Skeletal muscle satellite cell (primary cell): Measurements from ENCODE around the gene RIN3.

Experiments
- H3K27me3 ChIP-seq: 2 replicates; pipeline ENCODE4 v1.7.0; 2013; ENCODE audit warnings: low read length; ENCODE audit not compliant: control insufficient read depth, insufficient read depth
- H3K36me3 ChIP-seq: 2 replicates; pipeline ENCODE4 v1.7.0; 2013; ENCODE audit warnings: mild to moderate bottlenecking, control low read depth, low read length; ENCODE audit not compliant: insufficient read depth
- H3K4me1 ChIP-seq: 2 replicates; pipeline ENCODE4 v1.7.0; 2013; ENCODE audit warnings: low read length; ENCODE audit not compliant: control insufficient read depth, insufficient read depth
- H3K4me2 ChIP-seq: 2 replicates; pipeline ENCODE4 v1.7.0; 2013; ENCODE audit warnings: mild to moderate bottlenecking, low read length
- H3K4me3 ChIP-seq: 2 replicates; pipeline ENCODE4 v1.7.0; 2013; ENCODE audit warnings: low read length
- H3K9ac ChIP-seq: 2 replicates; pipeline ENCODE4 v1.7.0; 2013; ENCODE audit warnings: mild to moderate bottlenecking, low read depth, low read length, moderate library complexity
- H3K9me3 ChIP-seq: replicated peaks from 2 replicates; pipeline ENCODE4 v1.7.0; 2013; ENCODE audit warnings: mild to moderate bottlenecking, control low read depth, low read length

RIN3 gene

DNA sequence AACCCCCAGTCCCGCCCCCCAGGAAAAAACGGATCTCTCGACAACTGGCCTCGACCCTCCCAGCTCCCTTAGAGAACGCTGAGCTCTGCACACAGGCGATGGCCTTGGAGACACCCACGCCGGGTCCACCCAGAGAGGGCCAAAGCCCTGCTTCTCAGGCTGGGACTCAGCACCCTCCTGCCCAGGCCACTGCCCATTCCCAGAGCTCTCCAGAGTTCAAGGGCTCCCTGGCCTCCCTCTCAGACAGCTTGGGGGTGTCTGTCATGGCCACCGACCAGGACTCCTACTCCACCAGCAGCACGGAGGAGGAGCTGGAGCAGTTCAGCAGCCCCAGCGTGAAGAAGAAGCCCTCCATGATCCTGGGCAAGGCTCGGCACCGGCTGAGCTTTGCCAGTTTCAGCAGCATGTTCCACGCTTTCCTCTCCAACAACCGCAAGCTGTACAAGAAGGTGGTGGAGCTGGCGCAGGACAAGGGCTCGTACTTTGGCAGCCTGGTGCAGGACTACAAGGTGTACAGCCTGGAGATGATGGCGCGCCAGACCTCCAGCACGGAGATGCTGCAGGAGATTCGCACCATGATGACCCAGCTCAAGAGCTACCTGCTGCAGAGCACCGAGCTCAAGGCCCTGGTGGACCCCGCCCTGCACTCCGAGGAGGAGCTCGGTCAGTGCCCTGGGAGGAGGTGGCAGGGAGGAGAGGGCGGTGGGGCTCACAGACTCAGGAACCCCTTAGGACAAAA is 139.0 kb downstream of the RIN3 start:
- no peak overlapping the region for H3K4me2 ChIP-seq
- peaks cover 19% of the 10 kb centered on the region for H3K4me1 ChIP-seq
- H3K4me3 ChIP-seq, result no peak overlapping the region
- H3K9me3 ChIP-seq, result no peaks in the 10 kb centered on the region
- no peak overlapping the region for H3K9ac ChIP-seq
- H3K27me3 ChIP-seq, result no peaks in the 10 kb centered on the region
- H3K36me3 ChIP-seq, result peaks cover 12% of the 10 kb centered on the region

DNA sequence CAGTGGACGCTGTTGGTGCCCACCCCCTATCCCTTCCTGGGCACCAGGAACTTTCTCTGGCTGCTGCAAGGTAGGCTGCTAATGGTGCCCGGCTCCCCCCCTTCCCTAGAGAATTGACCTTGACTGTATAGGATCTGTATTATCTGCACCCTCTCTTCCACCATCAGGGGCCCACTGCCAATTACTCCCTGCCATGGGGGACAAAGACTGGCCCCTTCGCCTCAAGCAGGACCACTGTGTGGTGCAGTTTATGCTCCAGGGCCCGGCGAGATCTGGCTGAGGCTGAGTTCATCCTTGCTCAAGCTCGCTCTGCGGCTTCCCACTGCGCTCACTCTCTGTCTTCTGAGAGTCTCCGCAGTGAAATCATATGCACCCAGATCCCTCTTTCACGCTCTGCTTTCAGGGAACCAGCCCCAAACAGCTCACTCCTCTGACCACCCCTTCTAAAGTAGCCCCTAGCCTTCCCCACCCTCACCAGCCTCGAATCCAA is 139.6 kb downstream of the RIN3 start:
- Histone ChIP-seq H3K4me2 (no peak overlapping the region), H3K27me3 (no peaks in the 10 kb centered on the region), H3K36me3 (peaks cover 15% of the 10 kb centered on the region), H3K4me1 (peaks cover 13% of the 10 kb centered on the region), H3K9me3 (no peaks in the 10 kb centered on the region), H3K4me3 (no peak overlapping the region), H3K9ac (no peak overlapping the region)

DNA sequence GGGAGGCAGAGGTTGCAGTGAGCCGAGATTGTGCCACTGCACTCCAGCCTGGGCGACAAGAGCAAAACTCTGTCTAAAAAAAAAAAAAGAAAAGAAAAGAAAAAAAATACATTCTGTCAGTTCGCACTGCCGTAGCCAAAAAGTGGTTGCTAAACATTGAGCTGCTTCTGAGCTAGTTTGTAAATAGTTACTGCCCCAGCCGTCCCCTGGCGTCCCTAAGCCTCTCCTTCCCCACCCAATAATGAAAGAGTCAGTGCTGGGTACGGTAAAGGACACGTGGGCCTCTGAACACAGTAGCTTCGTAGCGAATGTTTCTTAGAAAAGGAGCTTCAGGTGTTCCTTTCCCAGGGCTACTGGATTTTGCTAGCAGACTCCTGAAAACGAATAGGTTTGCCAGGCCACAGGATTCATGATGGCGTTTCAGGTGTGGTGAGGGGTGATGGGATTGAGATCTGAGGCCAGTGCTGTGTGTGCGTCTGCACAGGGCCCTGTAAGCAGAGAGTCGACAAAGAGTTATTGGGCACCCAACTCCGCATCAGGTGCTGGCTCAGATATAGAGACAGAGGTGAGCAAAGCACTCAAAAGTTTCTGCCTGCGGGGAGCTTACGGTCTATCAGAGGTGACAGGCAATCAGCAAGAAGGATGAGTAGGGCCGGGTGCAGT is 140.8 kb downstream of the RIN3 start:
- Histone ChIP-seq H3K4me3 (no peak overlapping the region), H3K36me3 (peaks cover 18% of the 10 kb centered on the region), H3K9ac (no peak overlapping the region), H3K4me2 (no peak overlapping the region), H3K4me1 (peaks cover 8% of the 10 kb centered on the region), H3K9me3 (no peaks in the 10 kb centered on the region), H3K27me3 (no peaks in the 10 kb centered on the region)

DNA sequence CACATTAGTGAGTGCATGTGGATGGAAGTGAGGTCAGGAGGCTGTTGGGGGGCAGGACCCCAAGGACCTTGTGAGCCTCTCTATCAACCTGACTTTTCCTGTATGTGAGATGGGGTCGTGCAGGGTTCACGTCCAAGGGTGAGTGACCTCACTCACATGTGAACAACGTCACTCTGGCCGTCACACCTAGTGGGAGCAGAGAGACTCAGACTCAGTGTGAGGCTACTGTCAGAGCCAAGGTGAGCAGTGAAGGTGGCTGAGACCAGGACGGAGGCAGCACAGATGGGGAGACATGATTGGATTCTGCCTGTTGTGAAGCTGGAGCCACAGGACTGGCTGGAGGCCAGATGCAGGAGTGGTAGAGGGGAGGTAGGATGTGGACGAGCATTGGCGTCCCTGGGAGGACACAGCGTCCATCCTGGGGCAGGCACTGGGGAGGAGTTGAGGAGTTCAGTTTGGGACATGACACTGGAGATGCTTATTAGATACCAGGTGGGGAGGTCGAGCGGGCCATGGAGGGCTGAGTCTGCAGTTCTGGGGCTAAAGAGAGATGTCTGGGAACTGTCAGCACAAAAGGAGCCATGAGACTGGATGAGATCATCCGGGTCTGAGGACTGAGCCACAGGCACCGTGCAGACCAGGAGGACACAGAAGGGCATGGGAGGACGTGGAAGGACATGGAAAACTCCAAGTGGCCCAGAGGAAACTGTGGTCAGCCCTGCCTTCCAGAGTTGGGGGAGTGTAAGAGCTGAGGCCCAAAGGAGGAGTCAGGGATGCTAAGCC is 142.0 kb downstream of the RIN3 start:
- Histone ChIP-seq H3K4me1 (no peaks in the 10 kb centered on the region), H3K36me3 (peaks cover 29% of the 10 kb centered on the region), H3K27me3 (no peaks in the 10 kb centered on the region), H3K9me3 (no peaks in the 10 kb centered on the region), H3K4me3 (no peak overlapping the region), H3K4me2 (no peak overlapping the region), H3K9ac (no peak overlapping the region)

DNA sequence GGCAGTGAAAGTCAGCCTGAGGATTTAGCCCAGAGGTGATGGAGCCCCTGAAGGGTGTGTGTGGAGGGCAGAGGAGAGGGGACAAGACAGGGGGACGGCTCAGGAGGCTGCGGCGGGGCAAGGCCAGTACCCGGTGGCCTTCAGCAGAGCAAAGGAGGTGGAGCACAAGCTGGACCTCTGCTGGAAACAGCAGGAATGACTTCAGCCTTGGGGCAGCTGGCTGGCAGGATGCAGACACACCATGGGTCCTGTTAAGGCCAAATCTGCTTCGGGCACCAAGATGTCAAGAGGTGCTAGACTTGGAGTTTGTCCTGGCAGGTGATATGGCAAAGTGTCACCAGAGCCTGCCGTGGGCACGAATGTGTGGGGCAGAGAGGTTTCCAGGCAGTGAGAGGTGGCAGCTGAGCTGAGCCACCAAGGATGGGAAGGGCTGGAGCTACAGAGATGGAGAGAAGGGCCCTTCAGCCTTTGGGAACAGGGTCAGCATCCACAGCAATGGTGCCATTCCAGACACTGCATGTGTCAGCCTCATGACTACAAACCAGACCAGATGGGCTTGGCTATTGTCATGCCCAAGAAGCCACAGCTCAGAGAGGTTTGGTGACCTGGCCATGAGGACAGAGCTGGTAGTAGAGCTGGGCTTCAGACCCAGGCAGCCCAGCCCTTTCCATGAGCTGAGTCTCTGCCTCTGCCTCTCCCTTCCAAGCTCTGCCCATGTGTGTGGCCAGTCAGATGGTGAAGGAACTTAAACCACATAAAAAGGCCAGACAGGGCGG is 142.9 kb downstream of the RIN3 start:
- H3K4me3 ChIP-seq, result no peak overlapping the region
- H3K9ac ChIP-seq, result no peak overlapping the region
- H3K36me3 ChIP-seq, result peaks cover 34% of the 10 kb centered on the region
- no peaks in the 10 kb centered on the region for H3K27me3 ChIP-seq
- H3K4me2 ChIP-seq, result no peak overlapping the region
- H3K9me3 ChIP-seq, result no peaks in the 10 kb centered on the region
- H3K4me1 ChIP-seq, result no peaks in the 10 kb centered on the region

DNA sequence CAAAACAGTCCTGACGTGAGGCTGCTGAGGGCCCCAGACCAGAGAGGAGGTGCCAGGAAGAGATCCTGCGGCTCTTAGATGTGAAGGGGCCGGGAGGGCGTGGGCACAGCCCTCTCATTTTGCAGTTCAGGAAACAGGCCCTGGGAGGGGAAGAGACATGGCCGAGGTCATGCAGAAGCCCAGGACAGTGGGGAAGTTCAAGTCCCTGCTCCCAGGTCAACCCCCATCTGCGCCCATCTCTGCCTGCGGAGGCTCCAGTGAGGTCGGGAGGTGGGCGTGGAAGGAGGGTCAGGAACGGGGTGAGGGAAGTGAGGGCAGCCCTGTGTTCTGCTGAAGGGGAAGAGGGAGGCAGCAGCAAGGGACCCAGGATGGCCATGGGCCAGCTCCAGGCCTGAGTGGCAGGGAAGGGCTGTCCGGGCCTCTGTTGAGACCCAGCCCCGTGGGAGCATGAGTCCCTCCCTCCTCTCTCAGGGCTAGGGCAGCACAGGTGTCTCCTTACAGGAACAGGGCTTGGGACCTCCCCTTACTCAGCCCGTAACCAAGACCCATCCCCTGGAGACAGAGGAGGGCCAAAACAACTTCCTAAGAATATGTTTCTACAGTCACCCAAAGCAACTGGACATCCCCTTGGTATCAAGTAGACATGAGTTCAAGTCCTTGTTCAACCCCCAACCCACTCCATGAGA is 144.0 kb downstream of the RIN3 start:
- Histone ChIP-seq H3K9ac (no peak overlapping the region), H3K4me2 (no peak overlapping the region), H3K4me1 (no peaks in the 10 kb centered on the region), H3K36me3 (peaks cover 28% of the 10 kb centered on the region), H3K4me3 (no peak overlapping the region), H3K9me3 (no peaks in the 10 kb centered on the region), H3K27me3 (no peaks in the 10 kb centered on the region)

DNA sequence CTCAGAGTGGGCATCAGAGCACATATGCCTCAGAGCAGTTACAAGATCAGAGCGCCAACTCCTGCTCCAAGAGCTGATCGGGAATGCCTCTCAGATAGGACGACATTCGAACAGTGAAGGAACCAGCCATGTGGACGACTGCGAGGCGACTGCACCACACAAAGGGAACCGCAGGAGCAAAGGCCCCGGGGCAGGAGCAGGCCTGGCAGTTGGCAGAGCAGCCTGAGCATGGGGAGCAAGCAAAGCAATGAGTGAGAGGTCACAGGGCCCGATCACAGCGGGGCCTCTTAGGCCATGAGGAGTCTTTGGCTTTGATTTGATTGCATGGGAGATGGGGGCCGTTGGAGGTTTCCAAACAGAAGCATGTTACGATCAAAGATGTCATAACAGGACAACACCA is 144.6 kb downstream of the RIN3 start:
- Histone ChIP-seq H3K9me3 (no peaks in the 10 kb centered on the region), H3K36me3 (peaks cover 25% of the 10 kb centered on the region), H3K27me3 (no peaks in the 10 kb centered on the region), H3K9ac (no peak overlapping the region), H3K4me1 (no peaks in the 10 kb centered on the region), H3K4me2 (no peak overlapping the region), H3K4me3 (no peak overlapping the region)

DNA sequence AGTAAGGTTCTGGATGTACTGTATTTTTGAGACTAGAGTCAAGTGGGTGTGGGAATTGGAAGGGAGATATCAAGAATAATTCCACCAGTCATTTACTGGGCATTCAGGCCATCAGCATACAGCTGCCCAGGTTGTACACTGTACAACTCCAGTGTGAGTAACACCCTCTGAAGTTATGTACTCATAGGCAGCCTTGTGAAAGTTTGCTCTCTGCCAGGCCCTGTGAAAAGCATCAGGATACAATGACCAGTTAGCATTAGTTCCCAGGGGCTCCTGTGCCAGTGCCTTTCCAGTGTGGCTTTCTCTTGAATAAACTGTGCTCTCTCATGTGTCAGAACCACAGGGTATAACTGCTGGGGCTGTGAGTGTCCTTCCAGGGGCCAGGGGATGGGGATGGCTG is 145.1 kb downstream of the RIN3 start:
- Histone ChIP-seq H3K9ac (no peak overlapping the region), H3K36me3 (peaks cover 22% of the 10 kb centered on the region), H3K9me3 (no peaks in the 10 kb centered on the region), H3K4me2 (no peak overlapping the region), H3K4me1 (no peaks in the 10 kb centered on the region), H3K4me3 (no peak overlapping the region), H3K27me3 (no peaks in the 10 kb centered on the region)

DNA sequence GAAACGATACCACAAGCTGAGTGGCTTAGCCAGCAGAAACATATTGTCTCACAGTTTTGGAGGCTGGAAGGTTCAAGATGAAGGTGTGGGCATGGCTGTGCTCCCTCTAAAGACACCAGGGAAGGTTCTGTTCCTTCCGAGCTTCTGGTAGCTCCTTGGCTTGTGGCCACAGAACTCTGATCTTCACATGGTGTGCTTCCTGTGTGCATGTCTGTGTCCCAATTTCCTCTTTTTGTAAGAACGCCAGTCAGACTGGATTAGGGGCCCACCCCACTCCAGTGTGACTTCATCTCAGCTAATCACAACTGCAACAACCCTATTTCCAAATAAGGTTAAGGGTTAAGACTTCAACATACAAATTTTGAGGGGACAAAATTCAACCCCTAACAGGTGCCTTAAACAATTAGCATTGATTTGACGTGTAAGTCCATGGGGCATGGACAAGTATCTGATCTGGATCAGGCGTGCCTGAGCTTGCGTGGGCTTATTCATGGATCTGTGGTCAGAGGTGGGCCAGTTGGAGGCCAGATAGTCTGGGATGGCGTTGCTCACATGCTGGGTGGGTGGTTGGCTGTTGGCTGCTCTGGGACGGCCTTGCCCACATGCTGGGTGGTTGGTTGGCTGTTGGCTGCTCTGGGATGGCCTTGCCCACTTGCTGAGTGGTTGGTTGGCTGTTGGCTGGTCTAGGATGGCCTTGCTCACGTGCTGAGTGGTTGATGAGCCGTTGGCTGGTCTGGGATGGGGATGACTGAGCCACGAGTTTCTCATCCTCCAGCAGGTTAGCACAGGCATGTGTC is 146.4 kb downstream of the RIN3 start:
- no peaks in the 10 kb centered on the region for H3K27me3 ChIP-seq
- H3K9me3 ChIP-seq, result no peaks in the 10 kb centered on the region
- no peak overlapping the region for H3K4me2 ChIP-seq
- H3K36me3 ChIP-seq, result peaks cover 22% of the 10 kb centered on the region
- no peak overlapping the region for H3K4me3 ChIP-seq
- no peak overlapping the region for H3K9ac ChIP-seq
- H3K4me1 ChIP-seq, result no peaks in the 10 kb centered on the region

DNA sequence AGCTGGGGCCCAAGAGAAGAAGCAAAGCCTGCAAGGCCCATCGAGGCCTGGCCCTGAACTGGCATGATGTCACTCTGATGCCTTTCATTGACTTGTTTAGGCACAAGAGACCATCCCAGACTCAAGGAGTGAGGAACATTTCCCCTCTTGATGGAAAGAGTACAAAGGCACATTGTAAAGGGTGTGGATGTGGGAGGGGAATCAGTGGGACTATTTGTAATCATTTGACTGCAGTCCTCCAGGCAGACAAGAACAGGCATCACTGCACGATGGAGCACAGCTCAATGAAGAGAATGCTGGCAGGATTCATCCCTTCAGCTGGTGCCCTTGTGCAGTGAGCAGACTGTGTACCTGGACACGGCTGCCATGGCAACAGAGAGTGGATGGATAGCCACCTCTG is 147.0 kb downstream of the RIN3 start:
- no peak overlapping the region for H3K4me3 ChIP-seq
- H3K36me3 ChIP-seq, result peaks cover 22% of the 10 kb centered on the region
- no peak overlapping the region for H3K4me2 ChIP-seq
- no peaks in the 10 kb centered on the region for H3K27me3 ChIP-seq
- no peaks in the 10 kb centered on the region for H3K4me1 ChIP-seq
- no peaks in the 10 kb centered on the region for H3K9me3 ChIP-seq
- no peak overlapping the region for H3K9ac ChIP-seq
